Measurements from ENCODE around the gene VWA1.
"Not testable (repeated sequence)": the region's sequence is repeated elsewhere in the genome, so short reads cannot be mapped to it uniquely, and the experiment has no call there.

Gene VWA1, protein sequence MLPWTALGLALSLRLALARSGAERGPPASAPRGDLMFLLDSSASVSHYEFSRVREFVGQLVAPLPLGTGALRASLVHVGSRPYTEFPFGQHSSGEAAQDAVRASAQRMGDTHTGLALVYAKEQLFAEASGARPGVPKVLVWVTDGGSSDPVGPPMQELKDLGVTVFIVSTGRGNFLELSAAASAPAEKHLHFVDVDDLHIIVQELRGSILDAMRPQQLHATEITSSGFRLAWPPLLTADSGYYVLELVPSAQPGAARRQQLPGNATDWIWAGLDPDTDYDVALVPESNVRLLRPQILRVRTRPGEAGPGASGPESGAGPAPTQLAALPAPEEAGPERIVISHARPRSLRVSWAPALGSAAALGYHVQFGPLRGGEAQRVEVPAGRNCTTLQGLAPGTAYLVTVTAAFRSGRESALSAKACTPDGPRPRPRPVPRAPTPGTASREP
- 0 to 0.75 (median 0.08) reads per million in 18 experiments for total RNA-seq

- peak; percentile 28 to 57 for DNase-seq
These were observed at the start of gene VWA1 for GRCh38 chr1:1435106-1435903. VWA1 (plus strand) TSS chr1:1435690; CDS start chr1:1435749, 59 bp downstream.

DNA sequence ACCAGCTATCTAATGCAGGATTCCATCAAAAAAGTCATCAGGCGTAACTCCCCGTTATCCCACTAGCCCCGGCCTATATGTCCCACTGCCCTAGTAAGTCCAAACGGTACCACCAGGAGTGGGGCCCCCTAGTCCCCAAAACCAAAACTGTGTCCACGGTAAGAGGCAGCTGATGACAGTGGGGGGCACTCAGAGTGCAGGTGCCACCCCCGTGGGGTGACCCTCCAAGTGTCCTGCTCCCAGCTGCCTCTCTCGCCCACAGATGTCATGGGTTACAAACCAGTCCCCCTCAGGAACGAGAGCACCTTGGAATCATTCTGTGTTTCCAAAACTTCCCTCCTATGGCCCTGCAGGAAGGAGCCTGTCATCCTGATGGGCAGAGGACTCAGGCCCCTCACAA is 49.6 kb upstream of the VWA1 start:
- no peak for DNase-seq

DNA sequence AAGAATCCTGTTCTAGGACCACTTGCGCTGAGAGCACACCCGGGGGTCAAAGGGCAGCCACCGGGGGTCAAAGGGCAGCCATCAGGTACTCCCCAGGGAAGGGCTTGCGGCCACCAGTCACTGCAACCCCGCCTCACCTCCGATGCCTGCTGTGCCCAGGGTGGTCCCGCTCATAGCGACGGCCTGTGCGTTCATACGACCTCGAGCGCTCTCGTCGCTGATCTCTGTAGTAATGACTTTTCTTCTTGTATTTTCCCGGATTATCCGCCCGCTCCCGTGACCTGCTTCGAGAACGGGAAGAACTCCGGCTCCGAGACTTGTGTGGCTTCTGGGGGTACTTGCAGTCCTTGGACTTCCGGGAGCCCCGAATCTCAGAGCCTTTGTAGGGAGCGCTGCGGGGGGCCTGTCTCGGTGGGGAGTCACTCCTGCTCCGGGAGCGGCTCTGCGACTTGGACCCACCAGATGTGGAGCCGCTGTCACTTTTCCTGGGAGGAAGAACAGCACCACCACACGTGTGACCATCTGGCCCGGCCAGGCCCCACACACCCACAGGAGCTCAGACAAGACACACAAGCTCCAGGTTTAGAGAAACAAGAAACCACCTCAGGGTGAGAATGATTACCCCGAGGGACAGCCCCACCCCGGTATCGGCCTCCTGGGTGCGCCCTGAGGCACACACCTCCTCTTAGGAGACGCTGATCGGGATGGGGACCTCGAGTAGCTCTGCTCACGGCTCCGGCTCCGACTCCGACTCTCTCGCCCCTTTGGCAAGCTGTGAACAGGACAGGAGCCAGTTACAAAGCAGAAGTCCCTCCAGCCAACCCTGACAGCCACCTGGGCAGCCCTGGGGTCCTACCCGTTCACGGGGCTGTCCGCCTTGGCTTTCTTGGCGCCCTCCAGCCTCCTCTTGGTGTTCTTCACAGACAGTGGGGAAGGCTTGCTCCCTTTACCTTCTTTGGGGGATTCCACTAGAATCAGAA is 48.1 kb upstream of the VWA1 start:
- no peak for DNase-seq

- DNase-seq, result no peak
These were observed 47.4 kb upstream of the VWA1 start for GRCh38 chr1:1388078-1388472.

DNA sequence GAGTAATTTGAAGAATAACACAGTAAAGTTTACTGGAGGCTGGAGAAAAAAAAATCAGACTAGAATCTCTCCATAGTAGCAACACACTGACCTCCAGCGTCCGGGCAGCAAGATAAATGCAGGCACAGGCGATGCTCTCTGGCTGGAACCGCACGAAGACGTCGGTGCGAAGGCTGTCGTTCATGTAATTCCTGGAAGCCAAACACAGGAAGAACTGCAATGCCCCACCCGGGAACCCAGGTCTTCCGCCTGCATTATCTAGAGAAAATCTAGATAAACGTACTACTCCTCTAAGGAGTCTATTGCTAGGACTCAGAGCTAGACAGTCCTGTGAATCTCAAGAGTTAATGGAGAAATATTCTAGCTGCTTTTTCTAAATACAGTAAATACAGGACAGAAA is 44.8 kb upstream of the VWA1 start:
- DNase-seq, result no peak

- no peak for DNase-seq
These were observed 44.3 kb upstream of the VWA1 start for GRCh38 chr1:1391225-1391624.

DNA sequence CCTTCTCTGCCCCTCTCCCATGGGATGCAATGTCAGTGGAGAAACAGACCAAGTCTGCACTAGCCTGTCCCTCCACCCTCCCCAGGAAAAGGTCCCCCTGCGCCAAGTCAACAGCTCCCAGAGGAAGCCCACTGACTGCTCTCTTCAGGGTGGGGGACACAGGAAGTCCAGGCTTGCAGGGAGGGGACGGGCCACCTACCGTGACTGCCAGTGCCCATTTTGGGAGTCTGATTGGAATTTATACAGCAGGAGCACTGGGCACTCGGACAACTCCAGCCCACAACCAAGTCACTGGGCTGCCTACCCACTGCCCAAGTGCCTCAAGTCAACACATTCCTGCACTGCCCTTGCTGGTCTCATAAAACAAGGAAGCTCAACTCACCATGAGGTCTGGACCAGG is 42.5 kb upstream of the VWA1 start:
- DNase-seq, result no peak

- no peak for DNase-seq
These were observed 42.1 kb upstream of the VWA1 start for GRCh38 chr1:1393428-1393827.

- no peak for DNase-seq
These were observed 41.4 kb upstream of the VWA1 start for GRCh38 chr1:1394116-1394515.

- DNase-seq, result no peak
These were observed 40.3 kb upstream of the VWA1 start for GRCh38 chr1:1395166-1395565.

GRCh38 chr1:1397839-1398523 is 37.5 kb upstream of the VWA1 start:
- DNase-seq, result no peak

DNA sequence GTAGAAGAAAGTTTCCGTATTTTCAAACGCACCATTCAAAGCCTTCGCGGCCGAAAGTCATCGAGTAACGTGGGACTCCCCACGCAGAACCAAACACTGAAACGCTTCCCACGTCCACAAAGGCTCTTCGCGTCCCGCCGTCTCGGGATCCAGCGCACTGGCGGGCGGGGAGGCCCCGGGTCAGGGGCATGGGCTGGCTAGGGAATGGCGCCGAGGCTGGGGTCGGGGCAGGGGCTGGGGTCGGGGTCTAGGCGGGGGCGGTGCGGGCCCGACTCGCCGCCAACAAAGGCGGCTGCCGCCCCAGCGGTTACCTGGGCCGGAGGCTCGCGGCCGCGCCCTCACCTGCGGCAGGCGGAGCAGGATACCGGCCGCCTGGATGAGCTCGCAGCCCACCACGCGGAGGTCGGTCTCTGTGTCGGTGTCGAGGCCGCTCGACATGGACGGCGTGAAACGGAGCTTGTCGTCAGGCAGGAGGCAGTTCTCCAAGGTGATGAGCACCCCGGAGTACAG is 36.8 kb upstream of the VWA1 start:
- peak in 1 of 2 donors; percentile 61 for DNase-seq

GRCh38 chr1:1399187-1399871 is 36.2 kb upstream of the VWA1 start, which contains the start of gene CCNL2:
CCNL2 (minus strand) TSS chr1:1399335; CDS start chr1:1399306, 29 bp downstream.
- peak; percentile 99 to 100 for DNase-seq

GRCh38 chr1:1399872-1400575 is 35.5 kb upstream of the VWA1 start:
- no peak for DNase-seq

GRCh38 chr1:1400576-1401456 is 34.7 kb upstream of the VWA1 start:
- DNase-seq, result no peak

DNA sequence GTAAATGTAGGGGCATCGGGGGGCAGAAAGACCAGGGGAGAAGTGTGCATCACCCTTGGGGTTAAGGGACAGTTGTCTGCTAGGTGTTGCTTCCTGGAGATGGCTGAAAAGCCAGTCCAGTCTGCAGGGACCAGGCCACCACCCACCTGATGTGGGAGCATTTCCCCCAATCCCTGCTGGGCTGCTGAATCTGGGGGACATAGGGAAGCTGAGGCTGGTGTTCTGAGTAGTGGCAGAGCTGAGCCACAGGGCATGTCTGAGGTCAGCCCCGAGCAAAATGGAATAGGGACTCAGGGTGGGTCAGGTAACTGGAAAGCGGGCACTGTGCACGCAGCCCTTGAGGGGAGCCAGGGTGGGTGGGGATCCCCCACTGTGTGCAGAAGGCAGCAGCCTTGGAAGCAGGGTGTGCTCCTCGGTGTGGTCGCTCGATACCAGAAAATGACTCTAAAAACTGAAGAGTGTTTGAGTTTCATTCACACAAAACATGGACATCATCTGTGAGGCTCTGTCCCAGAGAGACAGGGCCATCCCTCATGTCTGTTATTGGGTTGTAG is 34.0 kb upstream of the VWA1 start:
- no peak for DNase-seq

DNA sequence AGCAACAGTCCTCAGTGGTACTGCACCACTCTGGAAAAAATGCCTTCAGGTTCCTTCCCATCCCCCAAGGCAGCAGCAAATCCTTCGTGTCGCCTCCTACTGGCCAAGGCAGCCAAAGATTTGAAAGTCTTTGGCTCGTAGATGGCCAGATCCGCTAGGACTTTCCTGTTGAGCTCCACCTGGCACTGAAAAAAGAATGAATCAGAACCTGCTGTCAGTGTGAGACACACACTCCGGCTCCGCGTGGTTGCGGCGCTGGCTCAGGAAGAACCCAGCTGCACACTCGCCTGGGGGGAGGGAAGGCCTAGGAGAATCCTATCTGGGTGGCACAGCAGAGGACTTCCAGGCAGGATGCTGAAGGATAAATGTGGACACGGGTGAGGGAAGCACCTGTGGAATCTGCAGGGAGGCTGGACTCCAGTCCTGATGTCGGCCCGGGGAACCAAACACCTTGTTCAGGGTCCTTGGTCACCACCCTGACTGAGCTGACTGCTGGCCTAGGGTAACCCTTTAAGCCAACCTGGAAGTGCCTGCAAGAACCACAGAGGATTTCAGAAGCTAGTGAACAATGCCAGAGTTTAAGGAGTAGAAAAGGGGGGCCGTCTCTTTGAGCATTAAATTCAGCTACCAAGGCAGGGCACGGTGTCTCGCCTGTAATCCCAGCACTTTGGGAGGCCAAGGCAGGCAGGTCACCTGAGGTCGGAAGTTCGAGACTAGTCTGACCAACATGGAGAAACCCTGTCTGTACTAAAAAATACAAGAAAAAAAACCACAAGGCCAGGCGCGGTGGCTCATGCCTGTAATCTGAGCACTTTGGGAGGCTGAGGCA is 33.2 kb upstream of the VWA1 start:
- peak in 1 of 2 donors; percentile 48 for DNase-seq

DNA sequence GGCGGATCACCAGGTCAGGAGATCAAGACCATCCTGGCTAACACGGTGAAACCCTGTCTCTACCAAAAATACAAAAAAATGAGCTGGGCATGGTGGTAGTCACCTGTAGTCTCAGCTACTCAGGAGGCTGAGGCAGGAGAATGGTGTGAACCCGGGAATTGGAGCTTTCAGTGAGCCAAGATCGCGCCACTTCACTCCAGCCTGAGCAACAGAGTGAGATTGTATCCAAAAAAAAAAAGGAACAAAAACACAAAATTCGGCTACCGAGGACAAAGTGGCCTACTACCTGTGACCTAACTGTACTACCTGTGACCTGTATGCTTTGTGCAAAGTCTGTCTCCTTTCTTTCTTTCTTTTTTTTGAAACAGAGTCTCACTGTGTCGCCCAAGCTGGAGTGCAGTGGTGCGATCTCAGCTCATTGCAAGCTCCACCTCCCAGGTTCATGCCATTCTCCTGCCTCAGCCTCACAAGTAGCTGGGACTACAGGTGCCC is 32.5 kb upstream of the VWA1 start:
- not testable (repeated sequence) for DNase-seq
